Activated naive CD8-positive, alpha-beta T cell treated with anti-CD3 and anti-CD28 coated beads, Interleukin-2, amount 50 U/mL, for 24 hours (primary cell): Measurements from ENCODE around the gene CD101.

Source experiments
- ATAC-seq: fragments of 150-1000 bp; cut with Tn5 transposase; one replicate; pipeline ENCODE4 v1.10.0; 2021
- DNase-seq: peaks from one replicate; pipeline ENCODE4 v3.0.0; 2021
- H3K27ac Mint-ChIP-seq: one replicate; pipeline ENCODE4 v1.8.0; 2021; ENCODE audit warnings: mild to moderate bottlenecking, mixed read lengths
- H3K27me3 Mint-ChIP-seq: one replicate; pipeline ENCODE4 v1.8.0; 2021; ENCODE audit warnings: mixed read lengths
- H3K36me3 Mint-ChIP-seq: one replicate; pipeline ENCODE4 v1.8.0; 2021; ENCODE audit warnings: low read depth, mixed read lengths
- H3K4me1 Mint-ChIP-seq: one replicate; pipeline ENCODE4 v1.8.0; 2021; ENCODE audit warnings: mixed read lengths
- H3K4me3 Mint-ChIP-seq: one replicate; pipeline ENCODE4 v1.8.0; 2021; ENCODE audit warnings: mild to moderate bottlenecking, moderate library complexity, mixed read lengths
- H3K9me3 Mint-ChIP-seq: one replicate; pipeline ENCODE4 v1.8.0; 2021; ENCODE audit warnings: mixed read lengths

Gene CD101

GRCh38 chr1:116991918-116992317, 9.6 kb upstream of the CD101 start:
- Mint-ChIP-seq H3K36me3 (peaks cover 2% of the 10 kb centered on the region), H3K27me3 (no peaks in the 10 kb centered on the region), H3K4me1 (peaks cover 41% of the 10 kb centered on the region), H3K9me3 (no peaks in the 10 kb centered on the region), H3K4me3 (no peak overlapping the region), H3K27ac (no peak overlapping the region)
- DNase-seq = no peak
- no peak for ATAC-seq

GRCh38 chr1:116993286-116993685, 8.3 kb upstream of the CD101 start:
- no peak for DNase-seq
- no peak for ATAC-seq
- H3K36me3 Mint-ChIP-seq = peaks cover 2% of the 10 kb centered on the region
- no peaks in the 10 kb centered on the region for H3K9me3 Mint-ChIP-seq
- no peak overlapping the region for H3K27ac Mint-ChIP-seq
- no peaks in the 10 kb centered on the region for H3K27me3 Mint-ChIP-seq
- no peak overlapping the region for H3K4me3 Mint-ChIP-seq
- H3K4me1 Mint-ChIP-seq = peaks cover 27% of the 10 kb centered on the region

GRCh38 chr1:116994411-116994810, 7.1 kb upstream of the CD101 start:
- no peaks in the 10 kb centered on the region for H3K9me3 Mint-ChIP-seq
- H3K4me1 Mint-ChIP-seq = peaks cover 23% of the 10 kb centered on the region
- no peak overlapping the region for H3K27ac Mint-ChIP-seq
- DNase-seq (no peak), ATAC-seq (no peak)
- H3K4me3 Mint-ChIP-seq = no peak overlapping the region
- H3K27me3 Mint-ChIP-seq = no peaks in the 10 kb centered on the region
- H3K36me3 Mint-ChIP-seq = no peaks in the 10 kb centered on the region

GRCh38 chr1:116997066-116997465, 4.5 kb upstream of the CD101 start:
- no peak overlapping the region for H3K4me3 Mint-ChIP-seq
- H3K4me1 Mint-ChIP-seq = peaks cover 27% of the 10 kb centered on the region
- peaks cover 1% of the 10 kb centered on the region for H3K9me3 Mint-ChIP-seq
- H3K27me3 Mint-ChIP-seq = no peaks in the 10 kb centered on the region
- DNase-seq (no peak), ATAC-seq (no peak)
- no peak overlapping the region for H3K27ac Mint-ChIP-seq
- peaks cover 1% of the 10 kb centered on the region for H3K36me3 Mint-ChIP-seq

- Mint-ChIP-seq H3K9me3 (peaks cover 5% of the 10 kb centered on the region), H3K27ac (no peak overlapping the region), H3K4me3 (no peak overlapping the region), H3K27me3 (no peaks in the 10 kb centered on the region), H3K4me1 (peaks cover 31% of the 10 kb centered on the region), H3K36me3 (peaks cover 3% of the 10 kb centered on the region)
- DNase-seq = no peak
- ATAC-seq = no peak
Measured at GRCh38 chr1:116997636-116998035, 3.9 kb upstream of the CD101 start.

GRCh38 chr1:116999596-116999995, 2.0 kb upstream of the CD101 start:
- Mint-ChIP-seq H3K27me3 (no peaks in the 10 kb centered on the region), H3K36me3 (peaks cover 3% of the 10 kb centered on the region), H3K27ac (peak overlapping the region; percentile 15), H3K4me1 (peaks cover 48% of the 10 kb centered on the region), H3K9me3 (peaks cover 5% of the 10 kb centered on the region), H3K4me3 (no peak overlapping the region)
- DNase-seq (no peak), ATAC-seq (no peak)

- Mint-ChIP-seq H3K9me3 (peaks cover 5% of the 10 kb centered on the region), H3K4me1 (peaks cover 54% of the 10 kb centered on the region), H3K27ac (peak overlapping the region; percentile 15), H3K4me3 (no peak overlapping the region), H3K36me3 (peaks cover 3% of the 10 kb centered on the region), H3K27me3 (no peaks in the 10 kb centered on the region)
- DNase-seq (no peak), ATAC-seq (no peak)
Measured at GRCh38 chr1:117000142-117000541, 1.4 kb upstream of the CD101 start.

GRCh38 chr1:117003223-117003875, 1.8 kb downstream of the CD101 start:
- peaks cover 3% of the 10 kb centered on the region for H3K36me3 Mint-ChIP-seq
- peak overlapping the region; percentile 12 for H3K4me3 Mint-ChIP-seq
- peak overlapping the region; percentile 85 for H3K27ac Mint-ChIP-seq
- H3K27me3 Mint-ChIP-seq = no peaks in the 10 kb centered on the region
- DNase-seq (no peak), ATAC-seq (no peak)
- peaks cover 80% of the 10 kb centered on the region for H3K4me1 Mint-ChIP-seq
- H3K9me3 Mint-ChIP-seq = peaks cover 5% of the 10 kb centered on the region

GRCh38 chr1:117007719-117008013, 6.1 kb downstream of the CD101 start:
- no peak for DNase-seq
- Mint-ChIP-seq H3K9me3 (no peaks in the 10 kb centered on the region), H3K4me3 (peak overlapping the region; percentile 64), H3K4me1 (peaks cover 67% of the 10 kb centered on the region), H3K36me3 (no peaks in the 10 kb centered on the region), H3K27me3 (no peaks in the 10 kb centered on the region), H3K27ac (peak overlapping the region; percentile 78)
- no peak for ATAC-seq

GRCh38 chr1:117008656-117009055, 7.1 kb downstream of the CD101 start:
- Mint-ChIP-seq H3K36me3 (peaks cover 3% of the 10 kb centered on the region), H3K9me3 (no peaks in the 10 kb centered on the region), H3K27ac (peak overlapping the region; percentile 63), H3K4me3 (peak overlapping the region; percentile 18), H3K4me1 (peaks cover 64% of the 10 kb centered on the region), H3K27me3 (no peaks in the 10 kb centered on the region)
- no peak for ATAC-seq
- DNase-seq = no peak

- Mint-ChIP-seq H3K27ac (peak overlapping the region; percentile 43), H3K27me3 (no peaks in the 10 kb centered on the region), H3K36me3 (peaks cover 3% of the 10 kb centered on the region), H3K4me1 (peaks cover 65% of the 10 kb centered on the region), H3K9me3 (no peaks in the 10 kb centered on the region), H3K4me3 (peak overlapping the region; percentile 5)
- no peak for DNase-seq
- ATAC-seq = peak; percentile 52
Measured at GRCh38 chr1:117009132-117009531, 7.6 kb downstream of the CD101 start.

- ATAC-seq = no peak
- H3K9me3 Mint-ChIP-seq = no peaks in the 10 kb centered on the region
- peaks cover 66% of the 10 kb centered on the region for H3K4me1 Mint-ChIP-seq
- no peaks in the 10 kb centered on the region for H3K27me3 Mint-ChIP-seq
- H3K36me3 Mint-ChIP-seq = peaks cover 3% of the 10 kb centered on the region
- DNase-seq = no peak
- H3K4me3 Mint-ChIP-seq = no peak overlapping the region
- H3K27ac Mint-ChIP-seq = no peak overlapping the region
Measured at GRCh38 chr1:117010310-117010969, 8.9 kb downstream of the CD101 start.

- DNase-seq = no peak
- Mint-ChIP-seq H3K27ac (no peak overlapping the region), H3K9me3 (no peaks in the 10 kb centered on the region), H3K4me1 (peaks cover 66% of the 10 kb centered on the region), H3K27me3 (no peaks in the 10 kb centered on the region), H3K36me3 (peaks cover 3% of the 10 kb centered on the region), H3K4me3 (no peak overlapping the region)
- no peak for ATAC-seq
Measured at GRCh38 chr1:117011334-117011733, 9.8 kb downstream of the CD101 start.

- Mint-ChIP-seq H3K9me3 (no peaks in the 10 kb centered on the region), H3K27me3 (no peaks in the 10 kb centered on the region), H3K4me1 (peaks cover 69% of the 10 kb centered on the region), H3K27ac (peak overlapping the region; percentile 69), H3K36me3 (peaks cover 3% of the 10 kb centered on the region), H3K4me3 (no peak overlapping the region)
- DNase-seq = no peak
- no peak for ATAC-seq
Measured at GRCh38 chr1:117013309-117013858, 11.8 kb downstream of the CD101 start.

- peaks cover 3% of the 10 kb centered on the region for H3K36me3 Mint-ChIP-seq
- H3K4me3 Mint-ChIP-seq = peak overlapping the region; percentile 58
- peak; percentile 68 for ATAC-seq
- H3K27me3 Mint-ChIP-seq = no peaks in the 10 kb centered on the region
- peaks cover 62% of the 10 kb centered on the region for H3K4me1 Mint-ChIP-seq
- H3K9me3 Mint-ChIP-seq = no peaks in the 10 kb centered on the region
- peak overlapping the region; percentile 75 for H3K27ac Mint-ChIP-seq
- no peak for DNase-seq
Measured at GRCh38 chr1:117014209-117014608, 12.6 kb downstream of the CD101 start.
